ENCODE data around the gene JOSD2. TPM values are rescaled to one million over a fixed set of nuclear protein-coding genes. Genes with fewer than 3 reads are reported as not detected.

The JOSD2 gene
- total RNA-seq, 4 donors from 2014 or later: 10.8 to 169 (median 36.6) TPM

- WGBS, 2 donors (ENCODE audit: low coverage in 1 of 2): 86 to 95% methylated on average over 4 to 16 of the region's 16 CpGs
- intact Hi-C loops (cut with DNase I; ENCODE audit: low total_unique reads): no loop called here
Observed at GRCh38 chr19:50536662-50537305, 25.8 kb upstream of the JOSD2 start.

GRCh38 chr19:50535672-50536187 lies 24.7 kb upstream of the JOSD2 start:
- H3K27me3 ChIP-seq: peaks cover 7% of the 10 kb centered on the region
- no peaks in the 10 kb centered on the region for H3K4me1 ChIP-seq
- 20 to 68% methylated on average over 1 to 11 of the region's 11 CpGs for WGBS, 2 donors (ENCODE audit: low coverage in 1 of 2)
- peaks cover 0 to 7% of the 10 kb centered on the region in 2 donors for H3K9me3 ChIP-seq
- no peak for DNase-seq
- intact Hi-C loops (cut with DNase I; ENCODE audit: low total_unique reads) (no loop called here), in situ Hi-C loops (cut with MboI; ENCODE audit: low pct_ligation_motif_present in 1 of 4, low pct_unique_long_range_greater_than_20kb in 1 of 4, low sequenced_read_pairs in 3 of 4) (loop anchor here in 2 of 4 donors (25.0 kb wide), 1 partner anchor 252 kb away; the partner anchor contains the start of gene ACP4 (in 2 of the 2))
- H3K36me3 ChIP-seq: no peaks in the 10 kb centered on the region
- TF ChIP-seq POLR2AphosphoS5 (IDR thresholded peaks at IDR 0.05) (no peak), EP300 (IDR thresholded peaks at IDR 0.05; ENCODE audit: low read depth) (no peak), POLR2A (IDR thresholded peaks at IDR 0.05) (no peak), CTCF (IDR thresholded peaks at IDR 0.05) (no peak)
- no peak overlapping the region for H3K27ac ChIP-seq
- H3K4me3 ChIP-seq: no peak overlapping the region

More at GRCh38 chr19:50536662-50537305, 25.8 kb upstream of the JOSD2 start:
- Histone ChIP-seq H3K9me3 (peaks cover 0 to 7% of the 10 kb centered on the region in 2 donors), H3K27me3 (no peaks in the 10 kb centered on the region), H3K27ac (no peak overlapping the region), H3K4me3 (no peak overlapping the region), H3K36me3 (no peaks in the 10 kb centered on the region), H3K4me1 (no peaks in the 10 kb centered on the region)
- no peak for TF ChIP-seq EP300 (IDR thresholded peaks at IDR 0.05; ENCODE audit: low read depth)
- TF ChIP-seq CTCF (IDR thresholded peaks at IDR 0.05): no peak
- no peak for TF ChIP-seq POLR2AphosphoS5 (IDR thresholded peaks at IDR 0.05)
- TF ChIP-seq POLR2A (IDR thresholded peaks at IDR 0.05): no peak
- DNase-seq: no peak
- in situ Hi-C loops (cut with MboI; ENCODE audit: low pct_ligation_motif_present in 1 of 4, low pct_unique_long_range_greater_than_20kb in 1 of 4, low sequenced_read_pairs in 3 of 4): loop anchor here in 2 of 4 donors (25.0 kb wide), 1 partner anchor 251 kb away; the partner anchor contains the start of gene ACP4 (in 2 of the 2)

- TF ChIP-seq CTCF (IDR thresholded peaks at IDR 0.05): no peak
- no peak for TF ChIP-seq EP300 (IDR thresholded peaks at IDR 0.05; ENCODE audit: low read depth)
- TF ChIP-seq POLR2AphosphoS5 (IDR thresholded peaks at IDR 0.05): no peak
- TF ChIP-seq POLR2A (IDR thresholded peaks at IDR 0.05): no peak
- in situ Hi-C loops (cut with MboI; ENCODE audit: low pct_ligation_motif_present in 1 of 4, low pct_unique_long_range_greater_than_20kb in 1 of 4, low sequenced_read_pairs in 3 of 4): loop anchor here in 2 of 4 donors (25.0 kb wide), 1 partner anchor 253 kb away; the partner anchor contains the start of gene ACP4 (in 2 of the 2)
- 81 to 100% methylated on average over 1 to 3 of the region's 3 CpGs for WGBS, 2 donors (ENCODE audit: low coverage in 1 of 2)
Observed at GRCh38 chr19:50534478-50534877, 23.5 kb upstream of the JOSD2 start.

GRCh38 chr19:50532952-50533351 lies 22.0 kb upstream of the JOSD2 start:
- 82 to 91% methylated on average over 4 of the region's 4 CpGs for WGBS, 2 donors (ENCODE audit: low coverage in 1 of 2)
- no peaks in the 10 kb centered on the region for H3K36me3 ChIP-seq
- H3K4me3 ChIP-seq: no peak overlapping the region
- H3K27me3 ChIP-seq: peaks cover 12% of the 10 kb centered on the region
- peaks cover 0 to 7% of the 10 kb centered on the region in 2 donors for H3K9me3 ChIP-seq
- in situ Hi-C loops (cut with MboI; ENCODE audit: low pct_ligation_motif_present in 1 of 4, low pct_unique_long_range_greater_than_20kb in 1 of 4, low sequenced_read_pairs in 3 of 4) (loop anchor here in 2 of 4 donors (25.0 kb wide), 1 partner anchor 254 kb away; the partner anchor contains the start of gene ACP4 (in 2 of the 2)), intact Hi-C loops (cut with DNase I; ENCODE audit: low total_unique reads) (no loop called here)
- no peaks in the 10 kb centered on the region for H3K4me1 ChIP-seq
- no peak for DNase-seq
- TF ChIP-seq POLR2AphosphoS5 (IDR thresholded peaks at IDR 0.05) (no peak), CTCF (IDR thresholded peaks at IDR 0.05) (no peak), POLR2A (IDR thresholded peaks at IDR 0.05) (no peak), EP300 (IDR thresholded peaks at IDR 0.05; ENCODE audit: low read depth) (no peak)
- no peak overlapping the region for H3K27ac ChIP-seq

More at GRCh38 chr19:50534478-50534877, 23.5 kb upstream of the JOSD2 start:
- Histone ChIP-seq H3K9me3 (peaks cover 0 to 7% of the 10 kb centered on the region in 2 donors), H3K27me3 (peaks cover 7% of the 10 kb centered on the region), H3K27ac (no peak overlapping the region), H3K4me1 (no peaks in the 10 kb centered on the region), H3K36me3 (no peaks in the 10 kb centered on the region), H3K4me3 (no peak overlapping the region)
- intact Hi-C loops (cut with DNase I; ENCODE audit: low total_unique reads): no loop called here
- no peak for DNase-seq

Measured in transverse colon (tissue), 4 donors.